Left lobe of liver (tissue), 2 donors: ENCODE results near the gene SF3A1. TPM values are rescaled to one million over a fixed set of nuclear protein-coding genes. Genes with fewer than 3 reads are reported as not detected.

Source experiments
- ATAC-seq: fragments of 200-7000 bp; cut with Tn5 transposase; one replicate; pipeline ENCODE4 v1.9.1; 2020; ENCODE audit warnings: mild to moderate bottlenecking, moderate library complexity
- DNase-seq: peaks from one replicate; pipeline ENCODE4 v3.0.0-alpha.2; 2020; ENCODE audit warnings: low spot score
- total RNA-seq: library from RNA; stranded (reverse); gene quantifications from one replicate; pipeline ENCODE4 v1.2.1, GENCODE V29; 2021
- donor health status: DM: no; HTN: no; CAD: no; lungs with moderate emphysema.
- donor health status: DM: no; HTN: yes; CAD: no.

The SF3A1 gene
- total RNA-seq, 1 donor from 2014 or later = 73.3 TPM

GRCh38 chr22:30307041-30307574, 49.6 kb downstream of the SF3A1 start:
- ATAC-seq = no peak
- no peak for DNase-seq

- ATAC-seq = no peak
- DNase-seq = no peak
Measured at GRCh38 chr22:30306627-30307011, 50.1 kb downstream of the SF3A1 start.

- DNase-seq (no peak), ATAC-seq (no peak)
Measured at GRCh38 chr22:30305906-30306626, 50.6 kb downstream of the SF3A1 start.

GRCh38 chr22:30305519-30305905, 51.2 kb downstream of the SF3A1 start:
- DNase-seq = no peak
- peak; percentile 65 for ATAC-seq

- ATAC-seq (peak; percentile 32), DNase-seq (no peak)
Measured at GRCh38 chr22:30304495-30305244, 52.0 kb downstream of the SF3A1 start.

- DNase-seq (no peak), ATAC-seq (no peak)
Measured at GRCh38 chr22:30302810-30303138, 53.9 kb downstream of the SF3A1 start.

GRCh38 chr22:30301995-30302809, 54.5 kb downstream of the SF3A1 start:
- ATAC-seq (no peak), DNase-seq (no peak)

GRCh38 chr22:30299322-30299721, 57.4 kb downstream of the SF3A1 start:
- ATAC-seq (no peak), DNase-seq (no peak)

GRCh38 chr22:30297991-30298701, 58.5 kb downstream of the SF3A1 start:
- DNase-seq (no peak), ATAC-seq (no peak)

- ATAC-seq (no peak), DNase-seq (no peak)
Measured at GRCh38 chr22:30297276-30297990, 59.3 kb downstream of the SF3A1 start.

- DNase-seq (no peak), ATAC-seq (no peak)
Measured at GRCh38 chr22:30296833-30297232, 59.9 kb downstream of the SF3A1 start.

GRCh38 chr22:30296324-30296723, 60.4 kb downstream of the SF3A1 start:
- ATAC-seq (no peak), DNase-seq (no peak)

GRCh38 chr22:30295576-30295975, 61.1 kb downstream of the SF3A1 start:
- DNase-seq (no peak), ATAC-seq (no peak)

GRCh38 chr22:30294830-30295229, 61.9 kb downstream of the SF3A1 start:
- ATAC-seq = no peak
- DNase-seq = no peak

GRCh38 chr22:30294066-30294465, 62.6 kb downstream of the SF3A1 start:
- no peak for ATAC-seq
- DNase-seq = no peak

- DNase-seq = no peak
Measured at GRCh38 chr22:30293026-30293425, 63.7 kb downstream of the SF3A1 start.

GRCh38 chr22:30292069-30292970, 64.4 kb downstream of the SF3A1 start:
- DNase-seq (no peak), ATAC-seq (no peak)

More at GRCh38 chr22:30293026-30293425, 63.7 kb downstream of the SF3A1 start:
- ATAC-seq = no peak

- DNase-seq = peak; percentile 89
- ATAC-seq = peak; percentile 34
Measured at GRCh38 chr22:30291058-30291892, 65.4 kb downstream of the SF3A1 start.
